Measurements from ENCODE around the gene ASIC3. TPM values are rescaled to one million over a fixed set of nuclear protein-coding genes. Genes with fewer than 3 reads are reported as not detected.
"Not testable (repeated sequence)": the region's sequence is repeated elsewhere in the genome, so short reads cannot be mapped to it uniquely, and the experiment has no call there.

Gene ASIC3
- total RNA-seq (ENCODE audit: insufficient read depth, low replicate concordance) = 2.2 TPM

- DNase-seq (ENCODE audit: low spot score) = no peak
Observed at GRCh38 chr7:151047976-151048815, at the start of gene ASIC3. TSS of gene ASIC3 (plus strand) at chr7:151048531. CDS start at chr7:151048886, 355 bp downstream.

- no peak for DNase-seq (ENCODE audit: low spot score)
Observed at GRCh38 chr7:150999001-150999400, 49.3 kb upstream of the ASIC3 start.

- DNase-seq (ENCODE audit: low spot score) = no peak
Observed at GRCh38 chr7:150999497-151000230, 48.7 kb upstream of the ASIC3 start.

DNA sequence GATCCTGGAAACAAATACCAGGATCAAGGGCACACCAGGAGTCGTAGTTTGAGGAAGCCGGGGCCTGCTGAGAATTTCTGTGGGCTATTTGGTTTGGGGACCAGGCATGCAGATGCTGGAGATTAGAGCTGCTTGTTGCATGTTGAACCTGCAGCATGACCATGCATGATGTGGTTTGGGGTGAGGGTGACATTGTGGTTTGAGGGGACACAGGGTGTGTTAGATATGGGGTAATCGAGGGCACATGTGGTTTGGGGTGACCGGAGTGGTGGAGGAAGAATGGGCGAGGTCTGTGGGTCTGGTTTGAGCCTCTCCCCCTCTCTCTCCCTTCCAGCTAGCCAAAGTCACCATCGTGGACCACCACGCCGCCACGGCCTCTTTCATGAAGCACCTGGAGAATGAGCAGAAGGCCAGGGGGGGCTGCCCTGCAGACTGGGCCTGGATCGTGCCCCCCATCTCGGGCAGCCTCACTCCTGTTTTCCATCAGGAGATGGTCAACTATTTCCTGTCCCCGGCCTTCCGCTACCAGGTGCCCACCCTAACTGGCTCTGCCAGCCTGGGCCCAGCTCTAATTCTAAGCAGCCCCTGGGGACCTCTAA, 47.3 kb upstream of the ASIC3 start:
- no peak for DNase-seq (ENCODE audit: low spot score)

- DNase-seq (ENCODE audit: low spot score) = no peak
Observed at GRCh38 chr7:151001546-151001945, 46.8 kb upstream of the ASIC3 start.

DNA sequence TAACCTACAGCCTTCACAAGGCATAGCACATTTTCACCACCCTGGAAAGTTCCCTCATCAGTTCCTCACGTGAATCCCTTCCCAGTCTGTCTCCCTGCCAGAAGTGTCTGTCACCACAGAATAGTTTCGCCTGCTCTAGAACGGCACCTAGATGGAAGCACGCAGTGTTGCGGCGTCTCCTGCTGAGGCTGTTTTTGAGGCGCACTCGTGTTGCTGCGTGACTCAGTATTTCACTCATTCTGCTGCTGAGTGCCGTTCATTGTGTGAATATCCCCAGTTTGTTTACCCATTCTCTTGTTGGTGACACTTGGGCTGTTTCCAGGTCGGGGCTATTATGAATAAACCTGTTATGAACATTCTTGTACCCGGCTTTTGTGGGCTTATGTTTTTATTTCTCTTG, 44.8 kb upstream of the ASIC3 start:
- no peak for DNase-seq (ENCODE audit: low spot score)

DNA sequence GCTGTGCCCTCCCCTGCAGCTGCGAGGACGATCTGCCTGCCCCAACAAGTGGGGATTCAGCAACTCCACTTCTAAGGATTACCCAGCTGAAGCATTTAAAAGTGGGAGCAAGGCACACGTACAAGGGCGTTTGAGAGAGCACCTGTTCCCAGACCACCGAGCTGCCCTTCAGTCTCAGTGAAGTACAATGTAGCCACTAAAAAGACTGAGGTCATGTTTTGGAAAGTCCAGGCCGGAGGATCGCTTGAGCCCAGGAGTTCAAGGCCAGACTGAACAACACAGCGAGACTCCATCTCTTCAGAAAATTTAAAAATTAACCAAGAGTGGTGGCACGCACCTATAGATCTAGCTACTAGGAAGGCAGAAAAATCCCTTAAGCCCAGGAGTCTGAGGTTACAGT, 42.8 kb upstream of the ASIC3 start:
- DNase-seq (ENCODE audit: low spot score) = no peak

DNA sequence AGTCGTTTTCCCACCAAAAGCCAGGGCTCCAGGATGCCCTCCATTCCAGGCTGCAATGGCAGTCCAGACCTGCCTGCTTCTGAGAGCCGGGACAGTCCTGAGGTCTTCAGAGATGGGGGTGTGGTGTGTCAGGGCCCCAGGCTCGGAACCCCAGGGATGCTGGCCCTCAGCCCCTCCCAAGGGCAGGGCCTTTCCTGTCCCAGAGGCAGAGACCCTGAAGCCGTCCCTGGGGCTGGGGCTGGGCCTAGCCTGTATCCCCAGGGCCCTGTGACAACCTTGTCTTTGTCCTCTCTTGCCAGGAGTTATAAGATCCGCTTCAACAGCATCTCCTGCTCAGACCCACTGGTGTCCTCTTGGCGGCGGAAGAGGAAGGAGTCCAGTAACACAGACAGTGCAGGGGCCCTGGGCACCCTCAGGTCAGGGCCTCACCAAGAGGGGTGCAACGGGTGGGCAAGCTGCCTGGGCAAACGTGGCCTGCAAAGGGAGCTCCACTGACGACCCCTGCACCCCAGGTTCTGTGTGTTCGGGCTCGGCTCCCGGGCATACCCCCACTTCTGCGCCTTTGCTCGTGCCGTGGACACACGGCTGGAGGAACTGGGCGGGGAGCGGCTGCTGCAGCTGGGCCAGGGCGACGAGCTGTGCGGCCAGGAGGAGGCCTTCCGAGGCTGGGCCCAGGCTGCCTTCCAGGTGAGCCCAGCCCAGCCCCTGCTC, 41.6 kb upstream of the ASIC3 start:
- no peak for DNase-seq (ENCODE audit: low spot score)

DNA sequence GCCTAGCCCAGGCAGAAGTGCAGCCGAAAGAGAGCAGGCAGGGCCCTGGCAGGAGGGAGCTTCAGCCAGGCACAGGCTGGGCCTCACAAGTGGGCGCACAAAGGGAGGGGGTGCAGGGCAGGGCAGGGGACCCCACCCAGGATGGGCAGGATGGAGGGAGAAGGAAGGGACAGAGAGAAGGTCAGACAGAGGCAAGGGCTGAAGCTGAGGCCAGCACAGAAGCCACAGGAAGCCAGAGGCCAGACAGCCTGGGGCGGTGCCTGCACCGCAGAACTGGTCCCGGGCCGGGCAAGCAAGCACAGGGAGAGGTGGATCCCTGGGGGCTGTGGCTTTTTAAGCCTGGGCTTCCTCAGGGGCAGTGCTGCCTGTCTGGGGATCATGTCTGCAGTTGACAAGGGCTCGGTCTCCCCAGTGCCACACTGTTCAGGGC, 40.8 kb upstream of the ASIC3 start:
- DNase-seq (ENCODE audit: low spot score) = no peak

DNA sequence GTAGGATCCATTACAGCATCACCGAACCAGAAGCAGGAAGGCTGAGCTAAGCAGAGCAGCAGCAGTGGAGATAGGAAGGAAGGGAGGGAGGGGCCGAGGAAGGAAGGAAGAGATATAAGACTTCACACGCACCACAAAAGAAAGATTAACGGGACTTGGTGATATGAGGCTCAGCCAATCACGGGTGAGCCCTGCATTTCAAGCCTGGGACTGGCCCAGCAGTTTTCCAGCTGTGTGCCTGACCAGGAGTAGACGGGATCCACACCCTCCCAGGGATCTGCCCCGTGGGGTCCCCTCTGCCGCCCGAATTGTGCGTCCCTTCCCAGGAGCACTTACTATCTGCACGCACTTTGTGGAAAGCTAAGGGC, 40.2 kb upstream of the ASIC3 start:
- DNase-seq (ENCODE audit: low spot score) = peak; percentile 87

GRCh38 chr7:151008511-151009323, 39.6 kb upstream of the ASIC3 start:
- peak; percentile 71 for DNase-seq (ENCODE audit: low spot score)

GRCh38 chr7:151009327-151010036, 38.8 kb upstream of the ASIC3 start:
- DNase-seq (ENCODE audit: low spot score) = peak; percentile 78

DNA sequence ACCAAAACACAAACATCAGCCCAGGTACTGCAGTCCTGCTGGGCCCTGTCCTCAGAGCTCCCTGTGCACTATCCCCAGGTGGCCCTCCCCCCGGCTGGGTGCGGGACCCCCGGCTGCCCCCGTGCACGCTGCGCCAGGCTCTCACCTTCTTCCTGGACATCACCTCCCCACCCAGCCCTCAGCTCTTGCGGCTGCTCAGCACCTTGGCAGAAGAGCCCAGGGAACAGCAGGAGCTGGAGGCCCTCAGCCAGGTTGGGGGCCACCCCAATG, 38.4 kb upstream of the ASIC3 start:
- DNase-seq (ENCODE audit: low spot score) = no peak

- peak; percentile 95 for DNase-seq (ENCODE audit: low spot score)
Observed at GRCh38 chr7:151010307-151011096, 37.8 kb upstream of the ASIC3 start.

DNA sequence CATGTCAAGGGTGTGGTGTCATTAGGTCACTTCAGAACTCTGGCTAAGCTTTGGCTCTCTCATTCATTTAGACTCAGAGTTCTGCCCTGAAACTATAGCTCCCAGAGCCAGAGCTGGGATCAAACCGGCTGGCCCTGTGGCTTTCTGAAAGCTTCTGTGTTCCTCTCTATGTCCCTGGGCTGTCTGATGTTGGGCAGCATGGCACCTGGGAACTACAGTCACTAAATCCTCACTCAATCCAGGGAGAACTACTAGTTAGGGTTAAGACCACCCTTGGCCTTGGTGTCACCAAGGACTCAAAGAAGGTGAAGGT, 37.3 kb upstream of the ASIC3 start:
- no peak for DNase-seq (ENCODE audit: low spot score)

GRCh38 chr7:151011616-151012015, 36.7 kb upstream of the ASIC3 start:
- DNase-seq (ENCODE audit: low spot score) = not testable (repeated sequence)

DNA sequence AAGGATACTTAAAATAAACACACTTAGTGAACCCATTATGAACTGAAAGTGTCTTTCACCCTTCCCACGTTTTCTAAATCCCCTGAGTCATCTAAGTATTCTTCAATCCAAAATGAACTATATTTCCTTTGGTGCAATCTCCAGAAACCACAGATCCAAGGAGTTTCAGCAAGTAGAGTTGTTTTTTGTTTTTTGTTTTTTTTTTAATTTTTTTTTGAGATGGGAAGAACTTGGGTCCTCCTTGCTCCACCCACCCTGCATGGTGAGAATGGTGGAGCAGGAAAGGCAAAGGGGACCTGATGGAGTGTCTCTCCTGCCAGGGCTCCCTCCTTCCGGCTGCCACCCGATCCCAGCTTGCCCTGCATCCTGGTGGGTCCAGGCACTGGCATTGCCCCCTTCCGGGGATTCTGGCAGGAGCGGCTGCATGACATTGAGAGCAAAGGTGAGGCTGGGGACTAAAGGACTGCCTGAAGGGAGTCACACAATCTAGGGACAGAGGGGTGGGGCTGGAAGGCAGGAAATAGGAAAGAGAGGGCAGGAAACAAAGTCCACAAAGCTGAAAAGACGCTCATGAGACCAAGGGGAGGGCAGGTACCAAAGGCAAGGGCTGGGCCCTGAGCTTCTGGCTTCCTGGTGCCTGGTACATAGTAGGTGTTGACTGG, 36.2 kb upstream of the ASIC3 start:
- no peak for DNase-seq (ENCODE audit: low spot score)

DNA sequence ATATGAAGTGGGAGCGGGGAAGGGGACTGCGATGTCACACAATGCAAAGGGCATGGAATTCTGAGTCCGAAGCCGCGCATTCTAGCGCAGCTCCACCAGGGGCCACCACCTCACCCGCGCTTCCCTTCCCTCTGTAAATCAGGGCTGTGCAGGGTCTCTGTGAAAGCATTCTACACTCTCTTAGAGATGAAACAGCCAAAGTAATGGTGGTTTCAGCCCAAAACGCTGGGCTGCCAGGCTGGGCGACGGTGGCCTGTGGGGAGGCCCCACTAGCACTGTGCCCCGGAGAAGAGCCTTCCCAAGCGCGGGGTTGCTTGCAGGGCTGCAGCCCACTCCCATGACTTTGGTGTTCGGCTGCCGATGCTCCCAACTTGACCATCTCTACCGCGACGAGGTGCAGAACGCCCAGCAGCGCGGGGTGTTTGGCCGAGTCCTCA, 35.4 kb upstream of the ASIC3 start:
- no peak for DNase-seq (ENCODE audit: low spot score)

GRCh38 chr7:151013356-151013732, 35.0 kb upstream of the ASIC3 start:
- DNase-seq (ENCODE audit: low spot score) = no peak

Measured in umbilical cord (tissue), 2 donors.